Measurements from ENCODE around the gene CDH1.

The CDH1 gene

DNA sequence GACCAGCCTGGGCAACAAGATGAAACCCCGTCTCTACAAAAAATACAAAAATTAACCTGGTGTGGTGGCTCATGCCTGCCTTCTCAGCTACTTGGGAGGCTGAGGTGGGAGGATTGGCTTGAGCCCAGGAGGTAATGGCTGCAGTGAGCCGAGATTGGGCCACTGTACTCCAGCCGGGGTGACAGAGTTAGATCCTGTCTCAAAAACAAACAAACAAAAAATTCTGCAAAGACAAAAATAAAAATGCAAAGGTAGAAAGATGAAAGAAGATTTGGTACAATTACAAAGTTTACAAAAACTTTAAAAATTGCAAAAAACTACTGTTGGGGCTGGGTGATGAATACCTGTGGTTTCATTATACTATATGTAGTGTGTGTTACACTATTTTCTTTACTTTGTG is 5.5 kb upstream of the CDH1 start:
- no peak overlapping the region for H3K4me3 ChIP-seq (ENCODE audit: low read depth, low read length)
- TF ChIP-seq, protein P1, sequence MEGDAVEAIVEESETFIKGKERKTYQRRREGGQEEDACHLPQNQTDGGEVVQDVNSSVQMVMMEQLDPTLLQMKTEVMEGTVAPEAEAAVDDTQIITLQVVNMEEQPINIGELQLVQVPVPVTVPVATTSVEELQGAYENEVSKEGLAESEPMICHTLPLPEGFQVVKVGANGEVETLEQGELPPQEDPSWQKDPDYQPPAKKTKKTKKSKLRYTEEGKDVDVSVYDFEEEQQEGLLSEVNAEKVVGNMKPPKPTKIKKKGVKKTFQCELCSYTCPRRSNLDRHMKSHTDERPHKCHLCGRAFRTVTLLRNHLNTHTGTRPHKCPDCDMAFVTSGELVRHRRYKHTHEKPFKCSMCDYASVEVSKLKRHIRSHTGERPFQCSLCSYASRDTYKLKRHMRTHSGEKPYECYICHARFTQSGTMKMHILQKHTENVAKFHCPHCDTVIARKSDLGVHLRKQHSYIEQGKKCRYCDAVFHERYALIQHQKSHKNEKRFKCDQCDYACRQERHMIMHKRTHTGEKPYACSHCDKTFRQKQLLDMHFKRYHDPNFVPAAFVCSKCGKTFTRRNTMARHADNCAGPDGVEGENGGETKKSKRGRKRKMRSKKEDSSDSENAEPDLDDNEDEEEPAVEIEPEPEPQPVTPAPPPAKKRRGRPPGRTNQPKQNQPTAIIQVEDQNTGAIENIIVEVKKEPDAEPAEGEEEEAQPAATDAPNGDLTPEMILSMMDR (IDR thresholded peaks at IDR 0.05; ENCODE audit: control insufficient read depth, extremely low read depth, insufficient read depth) = no peak
- no peak for DNase-seq (ENCODE audit: low read depth)

DNA sequence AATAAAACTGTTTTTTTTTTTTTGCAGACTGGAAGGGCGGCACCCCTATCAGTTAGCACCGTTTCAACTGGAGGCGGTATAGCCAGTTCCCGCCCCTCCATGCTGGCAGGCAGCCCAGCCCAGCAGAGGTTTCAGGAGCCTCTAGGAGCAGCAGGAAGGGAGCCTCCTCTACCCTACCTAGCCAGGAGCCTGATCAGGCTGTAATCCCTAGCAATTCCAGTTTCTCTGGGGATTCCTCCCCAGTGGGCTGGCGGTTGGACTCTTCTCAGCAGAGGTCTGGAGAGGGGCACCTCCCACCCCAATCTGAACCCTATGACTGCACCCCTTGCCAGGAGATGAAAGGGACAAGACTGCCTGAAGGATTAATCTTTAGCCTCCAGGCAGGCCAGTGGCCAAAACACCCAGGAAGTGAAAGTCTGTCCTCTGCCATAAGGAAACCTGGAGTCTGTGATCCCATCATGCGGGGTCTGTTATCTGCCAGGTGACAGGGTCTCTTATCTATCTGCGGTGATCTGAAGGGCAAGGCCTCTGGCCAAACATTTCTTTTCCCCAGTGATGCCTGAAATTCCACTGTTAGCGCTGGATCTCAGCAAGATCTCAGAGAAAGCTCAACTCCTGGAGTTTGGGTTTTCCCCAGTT is 4.9 kb upstream of the CDH1 start:
- TF ChIP-seq, protein P1 (IDR thresholded peaks at IDR 0.05; ENCODE audit: control insufficient read depth, extremely low read depth, insufficient read depth) = no peak
- peak; percentile 62 for DNase-seq (ENCODE audit: low read depth)
- H3K4me3 ChIP-seq (ENCODE audit: low read depth, low read length) = no peak overlapping the region

DNA sequence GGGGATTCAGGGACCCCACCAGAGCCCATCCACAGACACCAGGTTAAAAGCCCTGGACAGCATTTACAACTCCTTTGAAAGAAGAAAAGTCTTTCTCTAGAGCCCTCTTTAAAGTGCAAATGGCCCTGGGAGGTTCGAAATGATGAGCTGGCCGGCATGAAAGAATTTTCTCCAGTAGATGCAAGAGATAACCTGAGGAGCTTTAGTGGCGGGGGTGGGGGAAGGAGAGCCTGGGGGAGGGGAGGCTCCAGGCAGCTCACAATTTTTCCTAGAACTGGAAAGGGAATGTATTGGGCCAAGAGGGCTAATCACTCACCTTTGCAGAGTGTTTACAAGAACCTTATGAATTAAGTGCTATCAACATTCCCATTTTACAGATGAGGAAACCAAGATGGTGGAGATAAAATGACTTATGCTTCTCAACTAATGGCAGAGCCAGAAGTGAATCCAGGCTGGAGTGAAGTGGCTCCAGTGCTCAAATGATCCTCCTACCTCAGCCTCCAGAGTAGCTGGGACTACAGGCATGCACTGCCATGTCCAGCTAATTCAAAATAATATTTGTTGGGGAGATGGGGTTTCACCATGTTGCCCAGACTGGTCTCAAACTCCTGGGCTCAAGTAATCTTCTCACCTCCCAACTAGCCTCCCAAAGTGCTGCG is 4.2 kb upstream of the CDH1 start:
- TF ChIP-seq, protein P1 (IDR thresholded peaks at IDR 0.05; ENCODE audit: control insufficient read depth, extremely low read depth, insufficient read depth) = no peak
- H3K4me3 ChIP-seq (ENCODE audit: low read depth, low read length) = no peak overlapping the region
- no peak for DNase-seq (ENCODE audit: low read depth)

DNA sequence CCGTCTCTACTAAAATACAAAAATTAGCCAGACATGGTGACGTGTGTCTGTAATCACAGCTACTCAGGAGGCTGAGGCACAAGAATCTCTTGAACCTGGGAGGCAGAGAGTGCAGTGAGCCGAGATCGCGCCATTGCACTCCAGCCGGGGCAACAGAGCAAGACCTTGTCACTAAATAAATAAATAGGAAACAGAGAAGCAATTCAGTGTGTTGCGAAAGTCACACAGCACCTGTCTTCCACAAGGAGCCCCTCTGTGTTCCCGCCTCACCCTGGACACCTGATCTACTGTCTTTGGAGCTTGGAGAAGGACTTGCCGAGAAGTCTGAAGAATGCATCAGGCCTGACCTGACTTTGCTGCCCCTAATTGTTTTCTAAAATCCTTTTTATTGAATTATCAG is 3.5 kb upstream of the CDH1 start:
- no peak for DNase-seq (ENCODE audit: low read depth)
- TF ChIP-seq, protein P1 (IDR thresholded peaks at IDR 0.05; ENCODE audit: control insufficient read depth, extremely low read depth, insufficient read depth) = no peak
- no peak overlapping the region for H3K4me3 ChIP-seq (ENCODE audit: low read depth, low read length)

DNA sequence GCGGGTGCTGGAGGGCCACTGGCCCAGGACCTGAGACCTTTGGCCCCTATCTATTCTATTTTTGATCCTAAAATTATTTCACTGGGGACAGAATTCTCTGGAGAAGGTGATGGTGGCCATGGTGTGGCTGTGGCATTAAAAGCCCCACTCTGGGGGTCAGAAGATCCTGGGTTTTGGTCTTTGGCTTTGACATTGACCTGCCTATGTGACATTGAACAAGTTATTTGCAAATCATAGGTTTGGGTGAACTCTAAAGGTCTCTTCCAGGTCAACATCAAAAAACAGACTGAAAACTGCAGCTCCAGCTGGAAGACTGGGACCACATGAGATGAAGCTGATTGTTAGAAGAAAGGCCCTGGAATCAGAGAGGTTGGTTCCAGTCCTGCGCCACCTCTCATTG is 2.3 kb upstream of the CDH1 start:
- H3K4me3 ChIP-seq (ENCODE audit: low read depth, low read length) = no peak overlapping the region
- TF ChIP-seq, protein P1 (IDR thresholded peaks at IDR 0.05; ENCODE audit: control insufficient read depth, extremely low read depth, insufficient read depth) = no peak
- no peak for DNase-seq (ENCODE audit: low read depth)

DNA sequence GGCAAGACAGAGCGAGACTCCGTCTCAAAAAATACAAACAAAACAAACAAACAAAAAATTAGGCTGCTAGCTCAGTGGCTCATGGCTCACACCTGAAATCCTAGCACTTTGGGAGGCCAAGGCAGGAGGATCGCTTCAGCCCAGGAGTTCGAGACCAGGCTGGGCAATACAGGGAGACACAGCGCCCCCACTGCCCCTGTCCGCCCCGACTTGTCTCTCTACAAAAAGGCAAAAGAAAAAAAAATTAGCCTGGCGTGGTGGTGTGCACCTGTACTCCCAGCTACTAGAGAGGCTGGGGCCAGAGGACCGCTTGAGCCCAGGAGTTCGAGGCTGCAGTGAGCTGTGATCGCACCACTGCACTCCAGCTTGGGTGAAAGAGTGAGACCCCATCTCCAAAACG is 531 bp upstream of the CDH1 start:
- no peak for DNase-seq (ENCODE audit: low read depth)
- H3K4me3 ChIP-seq (ENCODE audit: low read depth, low read length) = peak overlapping the region; percentile 93
- TF ChIP-seq, protein P1 (IDR thresholded peaks at IDR 0.05; ENCODE audit: control insufficient read depth, extremely low read depth, insufficient read depth) = no peak

Measured in LNCaP clone FGC (cell line).